ENCODE data around the gene FEZ2. TPM values are rescaled to one million over a fixed set of nuclear protein-coding genes. Genes with fewer than 3 reads are reported as not detected.

FEZ2 gene
- total and polyA plus RNA-seq, 12 donors, result 16.4 to 51.7 (median 40.6) TPM

- intact Hi-C loops (cut with DNase I), result no loop called here
- TF ChIP-seq, protein P1, sequence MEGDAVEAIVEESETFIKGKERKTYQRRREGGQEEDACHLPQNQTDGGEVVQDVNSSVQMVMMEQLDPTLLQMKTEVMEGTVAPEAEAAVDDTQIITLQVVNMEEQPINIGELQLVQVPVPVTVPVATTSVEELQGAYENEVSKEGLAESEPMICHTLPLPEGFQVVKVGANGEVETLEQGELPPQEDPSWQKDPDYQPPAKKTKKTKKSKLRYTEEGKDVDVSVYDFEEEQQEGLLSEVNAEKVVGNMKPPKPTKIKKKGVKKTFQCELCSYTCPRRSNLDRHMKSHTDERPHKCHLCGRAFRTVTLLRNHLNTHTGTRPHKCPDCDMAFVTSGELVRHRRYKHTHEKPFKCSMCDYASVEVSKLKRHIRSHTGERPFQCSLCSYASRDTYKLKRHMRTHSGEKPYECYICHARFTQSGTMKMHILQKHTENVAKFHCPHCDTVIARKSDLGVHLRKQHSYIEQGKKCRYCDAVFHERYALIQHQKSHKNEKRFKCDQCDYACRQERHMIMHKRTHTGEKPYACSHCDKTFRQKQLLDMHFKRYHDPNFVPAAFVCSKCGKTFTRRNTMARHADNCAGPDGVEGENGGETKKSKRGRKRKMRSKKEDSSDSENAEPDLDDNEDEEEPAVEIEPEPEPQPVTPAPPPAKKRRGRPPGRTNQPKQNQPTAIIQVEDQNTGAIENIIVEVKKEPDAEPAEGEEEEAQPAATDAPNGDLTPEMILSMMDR (IDR thresholded peaks at IDR 0.05), result no peak
- DNase-seq (no peak), ATAC-seq (no peak)
- no peaks in the 10 kb centered on the region for H3K27me3 ChIP-seq
- 78 to 84% methylated on average over 5 of the region's 5 CpGs for WGBS, 2 donors
- H3K4me1 ChIP-seq, result no peaks in the 10 kb centered on the region
- H3K9me3 ChIP-seq, result no peaks in the 10 kb centered on the region
- H3K27ac ChIP-seq, result no peak overlapping the region
- no peaks in the 10 kb centered on the region for H3K36me3 ChIP-seq
- H3K4me3 ChIP-seq, result no peak overlapping the region
Measured at GRCh38 chr2:36611316-36611990, 13.5 kb upstream of the FEZ2 start.

DNA sequence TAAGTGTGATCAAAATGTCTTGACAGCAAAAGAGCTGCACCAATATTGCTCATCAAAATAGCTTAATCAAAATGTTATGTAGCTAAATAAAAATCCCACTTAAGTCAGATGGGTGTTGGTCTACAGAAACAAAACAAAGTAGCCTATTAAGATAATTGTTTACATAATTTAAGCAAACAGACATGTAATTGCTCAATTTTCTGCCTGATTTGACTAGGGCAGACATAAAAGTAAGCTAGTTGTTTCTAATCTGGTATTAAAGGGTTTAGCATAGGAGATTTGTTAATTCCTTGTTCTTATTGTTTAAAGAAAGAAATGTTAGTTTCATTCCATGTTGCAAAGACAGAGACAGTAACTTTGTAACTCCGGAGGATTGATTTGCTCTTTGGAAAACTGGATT lies 11.5 kb upstream of the FEZ2 start:
- intact Hi-C loops (cut with DNase I), result no loop called here
- TF ChIP-seq, protein P1 (IDR thresholded peaks at IDR 0.05), result no peak
- H3K27me3 ChIP-seq, result no peaks in the 10 kb centered on the region
- H3K27ac ChIP-seq, result no peak overlapping the region
- ATAC-seq (no peak), DNase-seq (no peak)
- no peaks in the 10 kb centered on the region for H3K36me3 ChIP-seq
- no peak overlapping the region for H3K4me3 ChIP-seq
- H3K4me1 ChIP-seq, result no peaks in the 10 kb centered on the region
- no peaks in the 10 kb centered on the region for H3K9me3 ChIP-seq
- WGBS, 2 donors, result 88 to 95% methylated on average over 1 of the region's 1 CpG

- no peak overlapping the region for H3K4me3 ChIP-seq
- ATAC-seq (no peak), DNase-seq (no peak)
- no peaks in the 10 kb centered on the region for H3K36me3 ChIP-seq
- H3K4me1 ChIP-seq, result no peaks in the 10 kb centered on the region
- no peaks in the 10 kb centered on the region for H3K9me3 ChIP-seq
- H3K27me3 ChIP-seq, result no peaks in the 10 kb centered on the region
- intact Hi-C loops (cut with DNase I), result no loop called here
- WGBS, 2 donors, result 86 to 88% methylated on average over 3 of the region's 3 CpGs
- no peak overlapping the region for H3K27ac ChIP-seq
- TF ChIP-seq, protein P1 (IDR thresholded peaks at IDR 0.05), result no peak
Measured at GRCh38 chr2:36607947-36608346, 10.0 kb upstream of the FEZ2 start.

DNA sequence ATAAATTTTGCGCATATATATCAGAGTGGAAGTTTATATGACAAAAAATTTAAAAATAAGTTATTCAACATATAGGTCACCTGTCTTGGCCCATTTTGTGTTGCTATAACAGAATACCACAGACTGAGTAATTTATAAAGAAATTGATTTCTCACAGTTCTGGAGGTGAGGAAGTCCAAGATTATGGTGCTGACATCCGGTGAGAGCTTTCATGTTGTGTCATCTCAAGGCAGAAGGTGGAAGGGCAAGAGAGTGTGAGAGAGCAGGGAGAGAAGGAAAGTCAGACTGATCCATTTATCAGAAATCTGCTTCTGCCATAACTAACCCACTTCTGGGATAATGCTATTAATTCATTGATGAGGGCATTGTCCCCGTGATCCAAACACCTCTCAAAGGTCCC lies 9.0 kb upstream of the FEZ2 start:
- H3K36me3 ChIP-seq, result no peaks in the 10 kb centered on the region
- H3K27me3 ChIP-seq, result no peaks in the 10 kb centered on the region
- intact Hi-C loops (cut with DNase I), result no loop called here
- H3K9me3 ChIP-seq, result no peaks in the 10 kb centered on the region
- ATAC-seq (no peak), DNase-seq (no peak)
- TF ChIP-seq, protein P1 (IDR thresholded peaks at IDR 0.05), result no peak
- 93% methylated on average over 3 of the region's 3 CpGs for WGBS, 2 donors
- H3K27ac ChIP-seq, result no peak overlapping the region
- no peak overlapping the region for H3K4me3 ChIP-seq
- no peaks in the 10 kb centered on the region for H3K4me1 ChIP-seq

Measured in heart right ventricle (tissue), 16 donors.